Activated CD4-positive, alpha-beta memory T cell treated with anti-CD3 and anti-CD28 coated beads for 36 hours (primary cell): Measurements from ENCODE around the gene CTSH. TPM values are rescaled to one million over a fixed set of nuclear protein-coding genes. Genes with fewer than 3 reads are reported as not detected.
A peak's percentile ranks its signal among the peaks of the same experiment; 100 is the strongest.

Experiments
- CTCF ChIA-PET: fragments of 350-600 bp; sonication (Branson Sonifier 250); formaldehyde crosslinking; loops from one replicate; lab custom pipeline; 2021; ENCODE audit warnings: antibody characterized with exemption, inconsistent platforms; lab: Charles Lee
- POLR2A ChIA-PET: fragments of 350-600 bp; sonication (Branson Sonifier 250); formaldehyde crosslinking; loops from one replicate; lab custom pipeline; 2021; ENCODE audit warnings: antibody characterized with exemption; lab: Charles Lee
- DNase-seq: peaks from one replicate; pipeline ENCODE4 v3.0.0-alpha.2; 2020
- H3K27ac Mint-ChIP-seq: one replicate; pipeline ENCODE4 v1.8.0; 2021; ENCODE audit warnings: mixed read lengths
- H3K27me3 Mint-ChIP-seq: one replicate; pipeline ENCODE4 v1.8.0; 2021; ENCODE audit warnings: mixed read lengths
- H3K36me3 Mint-ChIP-seq: one replicate; pipeline ENCODE4 v1.8.0; 2021; ENCODE audit warnings: mixed read lengths
- H3K4me1 Mint-ChIP-seq: one replicate; pipeline ENCODE4 v1.8.0; 2021; ENCODE audit warnings: low read depth, mixed read lengths
- H3K4me3 Mint-ChIP-seq: one replicate; pipeline ENCODE4 v1.8.0; 2021; ENCODE audit warnings: mild to moderate bottlenecking, mixed read lengths
- H3K9me3 Mint-ChIP-seq: one replicate; pipeline ENCODE4 v1.8.0; 2021; ENCODE audit warnings: mixed read lengths
- intact Hi-C: fragments of 100-400 bp; cut with micrococcal nuclease; formaldehyde crosslinking; loops from one replicate; pipeline ENCODE4 v1.15.1; 2023
- total RNA-seq, 2 experiments: library from RNA; stranded (reverse); gene quantifications; one replicate each; pipeline ENCODE4 v1.2.3, GENCODE V29; 2021

Gene CTSH
- total RNA-seq, 2 experiments from 2014 or later, result 127 to 132 TPM

GRCh38 chr15:78985859-78986475 lies 41.1 kb upstream of the CTSH start:
- intact Hi-C loops, result no loop called here
- H3K36me3 Mint-ChIP-seq, result no peaks in the 10 kb centered on the region
- no peak overlapping the region for H3K4me3 Mint-ChIP-seq
- no peaks in the 10 kb centered on the region for H3K9me3 Mint-ChIP-seq
- DNase-seq, result no peak
- H3K4me1 Mint-ChIP-seq, result peaks cover 3% of the 10 kb centered on the region
- H3K27ac Mint-ChIP-seq, result no peak overlapping the region
- H3K27me3 Mint-ChIP-seq, result peaks cover 2% of the 10 kb centered on the region
- ChIA-PET POLR2A (no interaction called here), CTCF (interaction anchor here (1.1 kb wide), 1 partner anchor 76 kb away, joined by 5 read pairs; no protein-coding TSS in a partner anchor)

GRCh38 chr15:78984041-78984440 lies 39.2 kb upstream of the CTSH start:
- H3K36me3 Mint-ChIP-seq, result no peaks in the 10 kb centered on the region
- H3K4me3 Mint-ChIP-seq, result no peak overlapping the region
- DNase-seq, result no peak
- intact Hi-C loops, result no loop called here
- H3K9me3 Mint-ChIP-seq, result no peaks in the 10 kb centered on the region
- H3K4me1 Mint-ChIP-seq, result peaks cover 3% of the 10 kb centered on the region
- H3K27me3 Mint-ChIP-seq, result peaks cover 2% of the 10 kb centered on the region
- H3K27ac Mint-ChIP-seq, result no peak overlapping the region
- ChIA-PET CTCF (interaction anchor here (0.6 kb wide), 1 partner anchor 96 kb away, joined by 3 read pairs; no protein-coding TSS in a partner anchor), POLR2A (no interaction called here)

DNA sequence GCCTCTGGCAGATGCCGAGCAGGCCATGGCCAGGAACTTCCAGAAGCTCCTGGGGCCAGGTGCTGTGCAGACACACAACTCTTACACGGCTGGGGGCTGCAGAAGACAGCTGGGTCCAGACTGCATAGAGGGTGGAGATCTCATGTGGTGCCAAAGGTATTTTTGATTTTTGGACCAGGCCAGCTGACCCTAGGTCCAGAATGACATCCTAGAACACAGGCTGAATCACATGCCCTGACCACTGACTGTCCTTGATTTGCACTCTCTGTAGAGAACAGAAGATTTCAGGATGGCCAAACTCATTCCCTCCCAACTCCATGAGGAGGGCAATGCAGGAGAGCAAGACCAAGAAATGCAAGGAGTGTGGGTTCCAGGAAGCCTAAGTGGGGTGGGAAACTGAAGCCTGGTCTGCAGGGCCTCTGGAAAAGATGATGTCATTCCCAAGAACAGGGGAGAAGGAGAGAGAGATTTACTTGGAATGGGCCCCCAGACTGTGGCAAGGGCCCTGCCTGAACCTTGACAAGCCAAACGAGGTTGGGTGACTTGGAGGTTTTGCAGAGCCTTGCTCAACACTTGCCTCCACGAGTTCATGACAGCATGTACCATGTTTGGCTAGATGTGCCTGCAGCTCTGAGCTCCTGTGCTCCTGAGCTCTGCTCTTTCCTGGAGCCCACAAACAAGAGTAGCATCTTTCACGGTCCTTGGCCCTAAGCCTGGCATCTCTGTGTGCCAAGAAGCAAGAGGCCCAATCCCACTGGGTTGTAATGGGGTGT lies 38.5 kb upstream of the CTSH start:
- DNase-seq, result no peak
- intact Hi-C loops, result no loop called here
- no peak overlapping the region for H3K27ac Mint-ChIP-seq
- POLR2A ChIA-PET, result no interaction called here
- H3K36me3 Mint-ChIP-seq, result no peaks in the 10 kb centered on the region
- no peak overlapping the region for H3K4me3 Mint-ChIP-seq
- peaks cover 2% of the 10 kb centered on the region for H3K27me3 Mint-ChIP-seq
- H3K9me3 Mint-ChIP-seq, result no peaks in the 10 kb centered on the region
- CTCF ChIA-PET, result interaction anchor here (0.6 kb wide), 1 partner anchor 97 kb away, joined by 3 read pairs; no protein-coding TSS in a partner anchor
- no peaks in the 10 kb centered on the region for H3K4me1 Mint-ChIP-seq

DNA sequence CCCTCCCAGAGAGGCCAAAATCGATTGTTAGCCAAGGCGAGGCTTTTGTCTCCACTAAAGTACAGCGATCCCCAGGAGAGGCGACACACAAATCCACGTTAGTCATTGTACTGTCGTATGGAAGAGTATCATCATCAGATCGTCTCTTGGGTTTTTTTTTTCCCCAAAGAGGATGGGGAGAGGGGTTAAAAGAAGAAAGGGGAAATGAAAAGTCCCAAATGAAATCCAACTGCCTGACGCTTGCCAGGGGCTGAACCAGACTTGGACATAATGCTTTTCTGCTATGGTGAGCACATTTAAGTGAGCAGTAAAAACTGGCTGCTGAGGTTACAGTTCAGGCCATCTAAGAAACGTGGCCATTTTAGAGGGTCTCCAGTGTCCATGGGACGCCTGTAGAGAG lies 37.9 kb upstream of the CTSH start:
- Mint-ChIP-seq H3K27me3 (no peaks in the 10 kb centered on the region), H3K36me3 (no peaks in the 10 kb centered on the region), H3K4me1 (peaks cover 2% of the 10 kb centered on the region), H3K27ac (no peak overlapping the region), H3K4me3 (no peak overlapping the region), H3K9me3 (no peaks in the 10 kb centered on the region)
- DNase-seq, result no peak
- POLR2A ChIA-PET, result no interaction called here
- intact Hi-C loops, result no loop called here
- CTCF ChIA-PET, result no interaction called here

DNA sequence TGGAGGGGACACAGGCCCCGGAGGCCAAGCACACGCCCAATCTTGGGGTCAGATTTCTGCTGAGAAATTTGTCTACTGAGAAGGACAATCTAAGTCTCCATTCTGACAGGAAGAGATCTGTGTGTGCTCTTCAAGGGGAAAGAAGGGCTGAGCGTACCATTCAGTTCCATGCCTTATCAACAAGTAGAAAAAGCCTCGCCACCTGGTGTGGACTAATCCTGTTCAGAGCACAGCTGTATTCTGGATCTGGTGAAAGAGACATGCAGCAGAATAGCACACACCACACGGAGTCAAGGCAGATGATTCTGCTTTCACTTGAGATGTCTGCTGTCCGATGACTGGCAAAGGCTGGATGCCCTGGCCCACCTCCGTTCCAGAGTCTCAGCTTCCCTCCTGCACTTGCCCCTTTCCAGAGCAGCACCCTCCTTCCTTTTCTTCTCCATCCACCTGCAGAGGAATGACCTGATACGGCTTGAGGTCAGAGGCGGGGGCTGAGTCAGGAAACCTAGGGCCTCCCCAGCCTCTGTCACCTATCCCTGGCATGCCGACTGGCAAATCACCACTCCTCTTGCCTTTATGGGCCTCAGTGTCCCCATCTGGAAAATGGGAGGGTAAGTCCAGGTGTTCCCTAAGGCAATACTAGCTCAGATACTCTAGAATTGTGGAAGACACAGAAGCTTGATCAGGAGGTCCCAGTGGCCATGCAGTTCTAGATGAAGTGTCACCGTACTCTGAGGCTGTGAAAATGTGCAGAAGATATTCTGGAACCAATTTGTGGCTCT lies 36.9 kb upstream of the CTSH start:
- ChIA-PET POLR2A (no interaction called here), CTCF (interaction anchor here (2.3 to 6.2 kb wide), 4 partner anchors 7 to 74 kb away, joined by 5 to 74 read pairs (median 13); no protein-coding TSS in a partner anchor)
- H3K27ac Mint-ChIP-seq, result no peak overlapping the region
- H3K4me1 Mint-ChIP-seq, result peaks cover 11% of the 10 kb centered on the region
- H3K36me3 Mint-ChIP-seq, result no peaks in the 10 kb centered on the region
- no peak for DNase-seq
- H3K9me3 Mint-ChIP-seq, result no peaks in the 10 kb centered on the region
- intact Hi-C loops, result no loop called here
- no peak overlapping the region for H3K4me3 Mint-ChIP-seq
- no peaks in the 10 kb centered on the region for H3K27me3 Mint-ChIP-seq

DNA sequence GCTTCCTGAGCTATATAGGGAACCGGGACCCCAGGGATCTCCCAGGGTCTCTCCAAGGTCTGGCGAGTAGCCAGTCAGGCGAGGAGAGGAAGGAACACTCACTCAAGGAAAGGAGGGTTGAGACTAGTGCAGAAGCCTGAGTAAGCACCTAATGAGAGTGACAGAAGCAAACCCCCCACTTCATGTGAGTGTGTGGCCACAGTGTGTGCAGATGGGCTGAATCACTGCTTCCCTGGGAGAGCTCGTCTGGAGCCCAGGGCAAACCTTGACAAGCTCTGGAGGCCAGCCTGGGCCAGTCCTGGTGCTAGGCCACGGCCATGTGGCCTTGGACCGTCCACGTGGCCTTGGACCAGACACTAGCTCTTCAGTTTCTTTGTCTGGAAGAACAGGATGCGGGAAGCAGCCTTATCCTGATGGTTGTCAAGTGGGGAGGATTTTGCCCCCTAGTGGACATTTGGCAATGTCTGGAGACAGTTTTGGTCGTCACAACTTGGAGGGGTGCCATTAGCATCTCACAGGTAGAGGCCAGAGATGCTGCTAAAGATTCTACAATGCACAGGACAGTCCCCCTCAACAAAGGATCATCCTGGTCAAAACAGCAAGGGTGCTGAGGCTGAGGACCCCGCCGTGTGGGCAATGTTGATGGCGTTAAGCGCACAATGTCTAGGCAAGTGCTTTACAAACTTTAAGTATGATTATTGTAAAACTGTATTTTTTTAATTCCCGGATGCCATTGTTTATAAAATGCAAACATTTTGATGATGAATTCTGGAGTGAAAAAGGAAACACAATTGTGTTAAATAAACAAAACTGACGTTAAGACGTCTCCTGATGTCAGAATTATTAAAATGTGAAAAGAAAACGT lies 34.8 kb upstream of the CTSH start:
- Mint-ChIP-seq H3K4me3 (no peak overlapping the region), H3K27me3 (no peaks in the 10 kb centered on the region), H3K4me1 (peaks cover 11% of the 10 kb centered on the region), H3K27ac (no peak overlapping the region), H3K9me3 (no peaks in the 10 kb centered on the region), H3K36me3 (no peaks in the 10 kb centered on the region)
- intact Hi-C loops, result loop anchor here (5.0 kb wide), 2 partner anchors 42 to 67 kb away; no protein-coding TSS in a partner anchor
- peak; percentile 55 for DNase-seq
- POLR2A ChIA-PET, result no interaction called here
- CTCF ChIA-PET, result interaction anchor here (0.6 to 6.2 kb wide), 24 partner anchors 9 to 205 kb away, joined by 3 to 74 read pairs (median 4); no protein-coding TSS in a partner anchor

DNA sequence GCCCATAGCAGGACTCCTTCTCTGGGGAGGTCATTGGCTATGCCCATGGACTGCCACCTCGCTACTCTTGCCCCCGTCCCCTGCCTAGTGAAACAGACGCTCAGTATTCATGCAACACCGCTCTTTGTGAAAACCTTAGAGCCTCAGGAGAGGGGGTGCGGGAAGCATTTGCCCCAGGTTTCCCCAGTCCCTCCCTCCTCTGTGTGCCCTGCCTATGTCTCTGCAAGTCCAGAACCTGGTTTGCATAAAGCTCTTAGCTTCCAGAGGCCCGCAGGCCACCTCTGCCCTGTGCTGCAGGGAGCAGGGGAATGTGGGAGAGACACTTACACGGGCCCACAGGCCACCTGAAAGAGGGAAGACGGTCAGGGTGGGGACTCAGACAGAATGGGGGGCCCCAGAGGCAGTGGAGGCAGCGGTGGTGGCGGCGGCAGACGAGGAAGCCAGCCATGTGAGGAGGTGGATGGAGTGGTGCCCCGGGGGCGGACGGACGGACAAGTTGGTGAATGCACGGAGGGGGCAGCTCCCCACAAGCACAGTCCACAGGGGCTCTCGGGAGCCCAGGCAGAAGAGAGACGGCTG lies 33.8 kb upstream of the CTSH start:
- H3K27ac Mint-ChIP-seq, result no peak overlapping the region
- H3K9me3 Mint-ChIP-seq, result no peaks in the 10 kb centered on the region
- no peak overlapping the region for H3K4me3 Mint-ChIP-seq
- intact Hi-C loops, result loop anchor here (5.0 kb wide), 2 partner anchors 41 to 66 kb away; no protein-coding TSS in a partner anchor
- peaks cover 11% of the 10 kb centered on the region for H3K4me1 Mint-ChIP-seq
- CTCF ChIA-PET, result interaction anchor here (0.9 to 6.2 kb wide), 12 partner anchors 9 to 149 kb away, joined by 3 to 74 read pairs (median 4); no protein-coding TSS in a partner anchor
- no peaks in the 10 kb centered on the region for H3K27me3 Mint-ChIP-seq
- no peaks in the 10 kb centered on the region for H3K36me3 Mint-ChIP-seq
- POLR2A ChIA-PET, result no interaction called here
- no peak for DNase-seq

DNA sequence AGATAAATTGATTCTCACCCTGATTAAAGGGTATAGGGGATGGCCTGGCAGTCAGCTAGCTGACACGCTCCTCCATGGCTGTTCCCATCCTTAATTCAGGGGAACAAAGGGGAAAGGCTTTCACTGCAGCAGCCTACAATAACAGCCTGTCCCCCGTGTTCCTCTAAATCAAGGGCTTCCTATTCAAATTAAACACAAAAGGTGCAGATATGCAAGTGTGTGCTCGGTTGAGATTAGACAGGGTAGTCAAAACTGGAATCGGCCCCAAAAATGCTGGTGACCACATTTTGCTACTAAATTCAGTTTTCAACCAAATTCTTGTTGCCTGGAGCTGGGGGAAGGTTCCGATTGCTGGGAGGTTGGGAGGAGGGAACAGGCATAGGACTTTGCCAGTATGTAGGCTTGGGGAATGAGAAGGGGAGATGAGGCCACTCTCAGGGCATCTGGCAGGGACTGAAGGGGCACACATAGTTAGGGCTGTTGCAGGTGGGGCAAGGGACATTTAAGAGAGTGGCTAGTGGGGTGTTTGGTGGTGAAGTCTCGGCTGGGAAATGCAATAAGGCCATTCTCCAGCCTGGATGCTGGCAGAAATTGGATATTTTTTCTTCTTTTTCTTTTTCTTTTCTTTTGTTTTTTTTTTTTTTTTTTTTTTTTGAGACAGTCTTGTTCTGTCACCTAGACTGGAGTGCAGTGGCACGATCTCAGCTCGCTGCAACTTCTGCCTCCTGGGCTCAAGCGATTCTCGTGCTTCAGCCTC lies 32.9 kb upstream of the CTSH start:
- no peak for DNase-seq
- no peaks in the 10 kb centered on the region for H3K36me3 Mint-ChIP-seq
- no peaks in the 10 kb centered on the region for H3K9me3 Mint-ChIP-seq
- CTCF ChIA-PET, result interaction anchor here (0.6 to 6.2 kb wide), 5 partner anchors 35 to 227 kb away, joined by 3 to 74 read pairs (median 3); no protein-coding TSS in a partner anchor
- no peaks in the 10 kb centered on the region for H3K27me3 Mint-ChIP-seq
- H3K4me3 Mint-ChIP-seq, result no peak overlapping the region
- POLR2A ChIA-PET, result no interaction called here
- H3K4me1 Mint-ChIP-seq, result peaks cover 11% of the 10 kb centered on the region
- intact Hi-C loops, result loop anchor here (5.0 kb wide), 2 partner anchors 40 to 65 kb away; no protein-coding TSS in a partner anchor
- no peak overlapping the region for H3K27ac Mint-ChIP-seq

DNA sequence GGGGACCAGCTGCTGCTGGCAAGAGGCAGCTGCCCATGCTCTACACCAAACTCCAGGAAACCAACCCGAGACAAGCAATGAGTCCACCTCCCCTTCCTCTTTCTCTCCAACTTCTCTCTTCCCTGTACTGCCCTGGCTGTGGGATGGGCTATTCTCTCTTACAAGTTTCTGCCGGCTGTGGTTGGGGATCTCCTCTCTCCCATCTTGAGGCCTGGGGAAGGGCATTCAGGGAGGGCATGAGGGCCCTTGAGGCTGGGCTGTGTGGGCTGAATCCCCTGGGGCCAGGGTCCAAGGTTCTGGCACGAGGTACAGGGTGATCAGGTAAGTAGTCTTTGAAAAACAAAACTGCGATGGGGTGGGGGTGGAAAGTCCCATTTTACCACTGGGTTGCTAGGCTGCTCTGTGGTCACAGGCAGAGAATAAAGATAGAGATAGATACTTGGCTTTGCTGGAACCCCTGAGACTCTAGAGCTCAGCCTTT lies 32.3 kb upstream of the CTSH start:
- Mint-ChIP-seq H3K27ac (no peak overlapping the region), H3K36me3 (no peaks in the 10 kb centered on the region), H3K4me3 (no peak overlapping the region), H3K4me1 (peaks cover 11% of the 10 kb centered on the region), H3K27me3 (no peaks in the 10 kb centered on the region), H3K9me3 (no peaks in the 10 kb centered on the region)
- ChIA-PET POLR2A (no interaction called here), CTCF (interaction anchor here (0.6 to 6.2 kb wide), 3 partner anchors 69 to 117 kb away, joined by 3 to 74 read pairs (median 3); no protein-coding TSS in a partner anchor)
- intact Hi-C loops, result loop anchor here (5.0 kb wide), 2 partner anchors 40 to 65 kb away; no protein-coding TSS in a partner anchor
- DNase-seq, result peak; percentile 38

- Mint-ChIP-seq H3K36me3 (no peaks in the 10 kb centered on the region), H3K4me3 (no peak overlapping the region), H3K9me3 (no peaks in the 10 kb centered on the region), H3K4me1 (peaks cover 11% of the 10 kb centered on the region), H3K27me3 (no peaks in the 10 kb centered on the region), H3K27ac (no peak overlapping the region)
- POLR2A ChIA-PET, result no interaction called here
- CTCF ChIA-PET, result interaction anchor here (6.2 kb wide), 1 partner anchor 69 kb away, joined by 74 read pairs; no protein-coding TSS in a partner anchor
- intact Hi-C loops, result loop anchor here (5.0 kb wide), 2 partner anchors 39 to 64 kb away; no protein-coding TSS in a partner anchor
- DNase-seq, result no peak
Observed at GRCh38 chr15:78976691-78977090, 31.8 kb upstream of the CTSH start.
